ENCODE measurements around the gene HYOU1. TPM values are rescaled to one million over a fixed set of nuclear protein-coding genes. Genes with fewer than 3 reads are reported as not detected.
"Not testable (repeated sequence)": the region's sequence is repeated elsewhere in the genome, so short reads cannot be mapped to it uniquely, and the experiment has no call there.

HYOU1 gene
- total RNA-seq, 1 experiment from 2014 or later, result 228 TPM

GRCh38 chr11:119034813-119035212, 22.2 kb downstream of the HYOU1 start:
- no peak for TF ChIP-seq CTCF (conservative IDR thresholded peaks at IDR 0.05)
- H3K79me2 ChIP-seq (ENCODE audit: insufficient read depth, low read length), result no peaks in the 10 kb centered on the region
- H3K27me3 Mint-ChIP-seq (ENCODE audit: low read depth), result no peaks in the 10 kb centered on the region; the same call in 1 of the 2 replicates
- no peaks in the 10 kb centered on the region for H3K36me3 Mint-ChIP-seq (ENCODE audit: insufficient read depth in 1 of 3, low read depth in 3 of 3)
- H2BK12ac ChIP-seq (ENCODE audit: insufficient read length, low read depth, low read length), result no peak overlapping the region
- DNase-seq, result no peak
- H2BK15ac ChIP-seq (ENCODE audit: low read depth, low read length), result no peak overlapping the region
- no peak overlapping the region for H4K5ac ChIP-seq (ENCODE audit: insufficient read length, low read depth, low read length)
- no peak overlapping the region for H3K27ac Mint-ChIP-seq
- no peak overlapping the region for H4K8ac ChIP-seq (replicated peaks; ENCODE audit: insufficient read length, low read depth, low read length)
- no peaks in the 10 kb centered on the region for H3K79me1 ChIP-seq (ENCODE audit: insufficient read depth, low read depth, low read length, poor library complexity, severe bottlenecking)
- H2AFZ ChIP-seq (ENCODE audit: low read length), result no peak overlapping the region
- no peak overlapping the region for H2BK20ac ChIP-seq (ENCODE audit: low read depth, low read length, poor library complexity, severe bottlenecking)
- no peak overlapping the region for H2BK120ac ChIP-seq (ENCODE audit: low read depth, low read length, poor library complexity, severe bottlenecking)
- H3K9me3 Mint-ChIP-seq, result no peaks in the 10 kb centered on the region
- H3K9ac ChIP-seq (ENCODE audit: extremely low read depth, insufficient read length, low read length), result no peak overlapping the region
- H4K91ac ChIP-seq (ENCODE audit: insufficient read length, low read depth, low read length), result no peak overlapping the region
- no peak overlapping the region for H3K18ac ChIP-seq (ENCODE audit: insufficient read length, low read depth, low read length)
- no peak overlapping the region for H3K4me2 ChIP-seq (ENCODE audit: insufficient read depth, insufficient read length, low read length)
- no peak overlapping the region for H3K4ac ChIP-seq (ENCODE audit: low read depth, low read length)
- no CpG with 5 or more reads among the region's 3 CpGs for WGBS (ENCODE audit: extremely low coverage, insufficient read length, low lambda C conversion rate)
- no peaks in the 10 kb centered on the region for H4K20me1 ChIP-seq (ENCODE audit: control insufficient read depth, insufficient read depth, insufficient read length)
- no peak overlapping the region for H2BK5ac ChIP-seq (ENCODE audit: insufficient read length, low read length)
- no peak overlapping the region for H2AK5ac ChIP-seq (ENCODE audit: insufficient read length, low read length)
- no peaks in the 10 kb centered on the region for H3K4me1 ChIP-seq (ENCODE audit: insufficient read depth, low read length)
- H3K23me2 ChIP-seq (ENCODE audit: insufficient read length, low read depth, low read length, poor library complexity, severe bottlenecking), result peaks cover 7% of the 10 kb centered on the region
- H3K14ac ChIP-seq (ENCODE audit: insufficient read depth, low read length), result no peak overlapping the region
- H3K27me3 ChIP-seq (ENCODE audit: insufficient read depth, low read length), result no peaks in the 10 kb centered on the region
- H3K9me3 ChIP-seq (ENCODE audit: control insufficient read depth, low read depth, low read length), result no peaks in the 10 kb centered on the region
- H3K4me1 Mint-ChIP-seq, result peaks cover 11 to 12% of the 10 kb centered on the region in 2 experiments
- H3K4me3 Mint-ChIP-seq, result no peak overlapping the region
- H3K56ac ChIP-seq (ENCODE audit: insufficient read length, low read depth, low read length), result no peak overlapping the region
- H3T11ph ChIP-seq (ENCODE audit: low read length), result no peak overlapping the region
- H3K27ac ChIP-seq (ENCODE audit: insufficient read length, low read depth, low read length), result no peak overlapping the region
- no peak overlapping the region for H3K23ac ChIP-seq (ENCODE audit: insufficient read length, low read depth, low read length)

GRCh38 chr11:119033421-119033820, 23.6 kb downstream of the HYOU1 start:
- H3K27me3 ChIP-seq (ENCODE audit: insufficient read depth, low read length); H2BK20ac ChIP-seq (ENCODE audit: low read depth, low read length, poor library complexity, severe bottlenecking); H2AK5ac ChIP-seq (ENCODE audit: insufficient read length, low read length); H3K23ac ChIP-seq (ENCODE audit: insufficient read length, low read depth, low read length); H4K91ac ChIP-seq (ENCODE audit: insufficient read length, low read depth, low read length); H2BK15ac ChIP-seq (ENCODE audit: low read depth, low read length); H4K20me1 ChIP-seq (ENCODE audit: control insufficient read depth, insufficient read depth, insufficient read length); H2BK12ac ChIP-seq (ENCODE audit: insufficient read length, low read depth, low read length); H3K27ac ChIP-seq (ENCODE audit: insufficient read length, low read depth, low read length); H3K79me1 ChIP-seq (ENCODE audit: insufficient read depth, low read depth, low read length, poor library complexity, severe bottlenecking); H3K56ac ChIP-seq (ENCODE audit: insufficient read length, low read depth, low read length); H3T11ph ChIP-seq (ENCODE audit: low read length); H3K14ac ChIP-seq (ENCODE audit: insufficient read depth, low read length); H2AFZ ChIP-seq (ENCODE audit: low read length); H3K4ac ChIP-seq (ENCODE audit: low read depth, low read length); DNase-seq; H3K27me3 Mint-ChIP-seq (ENCODE audit: low read depth); H4K8ac ChIP-seq (replicated peaks; ENCODE audit: insufficient read length, low read depth, low read length); H3K36me3 Mint-ChIP-seq (ENCODE audit: insufficient read depth in 1 of 3, low read depth in 3 of 3); H3K9me3 ChIP-seq (ENCODE audit: control insufficient read depth, low read depth, low read length); H3K4me3 Mint-ChIP-seq; H3K18ac ChIP-seq (ENCODE audit: insufficient read length, low read depth, low read length); H3K27ac Mint-ChIP-seq; H2BK5ac ChIP-seq (ENCODE audit: insufficient read length, low read length); H3K4me2 ChIP-seq (ENCODE audit: insufficient read depth, insufficient read length, low read length); H4K5ac ChIP-seq (ENCODE audit: insufficient read length, low read depth, low read length); H3K4me1 ChIP-seq (ENCODE audit: insufficient read depth, low read length); H2BK120ac ChIP-seq (ENCODE audit: low read depth, low read length, poor library complexity, severe bottlenecking); H3K79me2 ChIP-seq (ENCODE audit: insufficient read depth, low read length); H3K9me3 Mint-ChIP-seq; H3K9ac ChIP-seq (ENCODE audit: extremely low read depth, insufficient read length, low read length): not testable (repeated sequence)
- no CpG with 5 or more reads among the region's 10 CpGs for WGBS (ENCODE audit: extremely low coverage, insufficient read length, low lambda C conversion rate)
- H3K23me2 ChIP-seq (ENCODE audit: insufficient read length, low read depth, low read length, poor library complexity, severe bottlenecking), result peaks cover 14% of the 10 kb centered on the region
- peaks cover 15% of the 10 kb centered on the region in 2 experiments for H3K4me1 Mint-ChIP-seq

Data from H9 (cell line).